NCI-H1694 (cell line): ENCODE data around the gene OR4C11.

Experiments
- DNase-seq: peaks from one replicate; lab custom pipeline; 2025; lab: John Stamatoyannopoulos, UW

OR4C11 gene

DNA sequence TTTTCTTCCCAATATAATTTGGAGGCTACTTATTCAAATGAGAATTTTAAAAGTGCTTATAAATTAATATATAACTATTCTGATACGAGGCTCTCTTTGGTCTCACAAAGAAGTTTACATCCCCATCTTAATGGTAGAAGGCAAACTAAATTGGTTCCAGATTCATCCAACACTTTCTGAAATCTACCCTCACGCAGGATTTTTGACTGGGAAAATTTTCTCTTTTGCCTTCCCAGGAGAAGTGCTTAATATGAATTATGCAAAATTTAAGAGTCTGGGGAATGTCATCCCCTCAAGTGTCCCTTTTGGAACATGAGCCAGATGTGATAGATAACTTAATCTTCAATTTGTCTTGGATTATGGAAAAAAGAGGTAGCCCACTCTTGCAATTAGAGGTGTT lies at the start of gene OR4C11:
TSS of gene OR4C11 (minus strand) at position 101 of the 400 bp plus-strand sequence. CDS start 3,272 bp downstream, outside the sequence.
- DNase-seq = no peak

DNA sequence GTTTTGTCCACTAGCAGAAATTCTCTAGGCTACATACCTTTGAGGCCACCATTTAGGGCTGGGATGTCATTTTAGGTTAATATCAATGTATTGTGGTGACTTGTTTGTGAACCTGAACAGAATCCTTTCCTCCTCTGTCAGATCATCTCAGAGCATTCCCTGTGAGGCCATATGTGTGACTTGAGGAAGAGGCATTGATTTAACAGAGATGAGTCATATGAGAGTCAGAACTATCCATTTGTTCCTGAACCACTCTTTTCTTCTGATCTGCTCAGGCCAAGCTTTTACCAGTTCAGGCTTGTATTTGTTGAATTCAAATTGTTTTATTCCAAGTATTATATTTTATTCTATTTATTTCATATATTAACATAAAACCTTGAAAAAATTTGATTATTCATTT lies 47.7 kb upstream of the OR4C11 start:
- DNase-seq = no peak

DNA sequence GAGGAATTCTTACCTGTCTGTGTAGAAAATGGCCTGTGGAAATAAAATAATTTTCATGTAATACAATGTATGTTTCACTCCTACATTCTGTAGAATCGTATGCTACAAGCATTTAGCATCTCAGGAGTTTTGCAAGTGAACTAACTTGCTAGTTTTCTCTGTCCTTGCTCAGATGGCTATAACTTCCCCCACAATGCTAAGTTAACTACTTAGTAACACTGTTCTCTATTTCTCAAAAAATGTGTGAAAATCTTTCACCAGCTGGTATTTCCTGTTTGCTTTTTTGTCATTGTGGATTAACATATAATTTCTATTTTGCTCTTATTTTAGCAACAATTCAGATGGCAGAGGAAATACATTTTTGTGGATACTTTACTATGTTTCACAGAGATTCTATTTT lies 45.1 kb upstream of the OR4C11 start:
- DNase-seq = no peak

GRCh38 chr11:55648027-55648426 lies 40.6 kb upstream of the OR4C11 start, which contains the start of gene OR4S2:
TSS of gene OR4S2 (plus strand) at chr11:55648327. CDS start at chr11:55650904, 2,577 bp downstream.
- no peak for DNase-seq

- DNase-seq = no peak
These were observed 27.4 kb upstream of the OR4C11 start, which contains the start of gene OR4P4 for GRCh38 chr11:55634813-55635212. TSS of gene OR4P4 (plus strand) at chr11:55635113.

- no peak for DNase-seq
These were observed 17.1 kb upstream of the OR4C11 start for GRCh38 chr11:55624531-55624930.

DNA sequence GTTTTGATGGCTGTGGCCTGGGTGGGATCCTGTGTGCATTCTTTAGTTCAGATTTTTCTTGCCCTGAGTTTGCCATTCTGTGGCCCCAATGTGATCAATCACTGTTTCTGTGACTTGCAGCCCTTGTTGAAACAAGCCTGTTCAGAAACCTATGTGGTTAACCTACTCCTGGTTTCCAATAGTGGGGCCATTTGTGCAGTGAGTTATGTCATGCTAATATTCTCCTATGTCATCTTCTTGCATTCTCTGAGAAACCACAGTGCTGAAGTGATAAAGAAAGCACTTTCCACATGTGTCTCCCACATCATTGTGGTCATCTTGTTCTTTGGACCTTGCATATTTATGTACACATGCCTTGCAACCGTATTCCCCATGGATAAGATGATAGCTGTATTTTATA lies 34.9 kb downstream of the OR4C11 start:
- no peak for DNase-seq

- no peak for DNase-seq
These were observed 35.6 kb downstream of the OR4C11 start, which contains the start of gene OR4C16 for GRCh38 chr11:55571828-55572227. TSS of gene OR4C16 (plus strand) at chr11:55572128. CDS start at chr11:55572128, 0 bp downstream.

- no peak for DNase-seq
These were observed 53.3 kb downstream of the OR4C11 start, which contains the start of gene OR4C15 for GRCh38 chr11:55554169-55554568. TSS of gene OR4C15 (plus strand) at chr11:55554469. CDS start at chr11:55554469, 0 bp downstream.
